Activated CD4-positive, alpha-beta T cell treated with anti-CD3 and anti-CD28 coated beads for 1 hour (primary cell): ENCODE measurements around the gene CBX3.
"Not testable (repeated sequence)": the region's sequence is repeated elsewhere in the genome, so short reads cannot be mapped to it uniquely, and the experiment has no call there.

Source experiments
- DNase-seq: peaks from one replicate; pipeline ENCODE4 v3.0.0-alpha.2; 2020

Gene CBX3

GRCh38 chr7:26201247-26202018 lies at the start of gene CBX3:
CBX3 (plus strand) TSS chr7:26201745; CDS start chr7:26202999, 1,254 bp downstream.
- DNase-seq = peak; percentile 76

GRCh38 chr7:26151953-26152781 lies 49.4 kb upstream of the CBX3 start, which contains the start of gene NFE2L3:
NFE2L3 (plus strand) TSS chr7:26152198; CDS start chr7:26152499, 301 bp downstream.
- DNase-seq = peak; percentile 68

- not testable (repeated sequence) for DNase-seq
These were observed 48.7 kb upstream of the CBX3 start for GRCh38 chr7:26152782-26153240.

GRCh38 chr7:26153241-26153822 lies 48.2 kb upstream of the CBX3 start:
- no peak for DNase-seq

- DNase-seq = no peak
These were observed 47.4 kb upstream of the CBX3 start for GRCh38 chr7:26153823-26154783.

GRCh38 chr7:26155531-26156375 lies 45.8 kb upstream of the CBX3 start:
- no peak for DNase-seq

GRCh38 chr7:26156451-26157420 lies 44.8 kb upstream of the CBX3 start:
- DNase-seq = no peak

- no peak for DNase-seq
These were observed 43.9 kb upstream of the CBX3 start for GRCh38 chr7:26157520-26158105.

- DNase-seq = no peak
These were observed 42.3 kb upstream of the CBX3 start for GRCh38 chr7:26159243-26159642.

GRCh38 chr7:26160896-26161295 lies 40.6 kb upstream of the CBX3 start:
- DNase-seq = no peak

GRCh38 chr7:26162431-26162830 lies 39.1 kb upstream of the CBX3 start:
- DNase-seq = no peak

GRCh38 chr7:26163804-26164203 lies 37.7 kb upstream of the CBX3 start:
- not testable (repeated sequence) for DNase-seq

- no peak for DNase-seq
These were observed 35.4 kb upstream of the CBX3 start for GRCh38 chr7:26165950-26166683.

GRCh38 chr7:26166684-26167266 lies 34.8 kb upstream of the CBX3 start:
- DNase-seq = no peak

GRCh38 chr7:26167303-26167934 lies 34.1 kb upstream of the CBX3 start:
- no peak for DNase-seq

GRCh38 chr7:26168458-26169023 lies 33.0 kb upstream of the CBX3 start:
- DNase-seq = no peak

GRCh38 chr7:26169271-26169670 lies 32.3 kb upstream of the CBX3 start:
- DNase-seq = no peak

GRCh38 chr7:26170663-26171062 lies 30.9 kb upstream of the CBX3 start:
- no peak for DNase-seq
